GM15510 (cell line): Measurements from ENCODE around the gene GPR183.

Experiments
- POLR2A ChIP-seq: IDR thresholded peaks from 3 replicates; pipeline ENCODE4 v1.6.1; 2011; ENCODE audit warnings: borderline replicate concordance; ENCODE audit not compliant: insufficient read length; ENCODE audit errors: extremely low read depth

GPR183 gene

GRCh38 chr13:99327126-99327525 lies 19.9 kb upstream of the GPR183 start:
- no peak for TF ChIP-seq POLR2A

GRCh38 chr13:99326012-99326411 lies 18.8 kb upstream of the GPR183 start:
- no peak for TF ChIP-seq POLR2A

DNA sequence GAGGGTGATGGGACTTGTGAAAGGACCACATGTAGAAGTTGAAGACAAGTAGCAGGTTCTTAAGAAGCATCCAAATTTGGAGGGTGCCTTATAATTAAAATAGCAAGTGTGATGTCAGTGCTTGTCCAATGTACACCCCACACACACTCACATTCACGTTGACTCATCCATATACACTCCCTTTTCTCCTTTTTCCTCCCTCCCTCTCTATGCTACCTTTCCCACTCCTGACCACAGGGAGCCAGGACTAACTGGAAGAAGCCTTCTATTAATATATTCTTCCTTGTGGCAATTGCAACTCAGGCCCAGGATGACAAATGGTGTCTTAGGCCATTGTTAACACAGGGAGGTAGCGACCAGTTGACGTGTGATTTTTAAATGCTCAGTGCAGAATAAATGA lies 16.3 kb upstream of the GPR183 start:
- no peak for TF ChIP-seq POLR2A

DNA sequence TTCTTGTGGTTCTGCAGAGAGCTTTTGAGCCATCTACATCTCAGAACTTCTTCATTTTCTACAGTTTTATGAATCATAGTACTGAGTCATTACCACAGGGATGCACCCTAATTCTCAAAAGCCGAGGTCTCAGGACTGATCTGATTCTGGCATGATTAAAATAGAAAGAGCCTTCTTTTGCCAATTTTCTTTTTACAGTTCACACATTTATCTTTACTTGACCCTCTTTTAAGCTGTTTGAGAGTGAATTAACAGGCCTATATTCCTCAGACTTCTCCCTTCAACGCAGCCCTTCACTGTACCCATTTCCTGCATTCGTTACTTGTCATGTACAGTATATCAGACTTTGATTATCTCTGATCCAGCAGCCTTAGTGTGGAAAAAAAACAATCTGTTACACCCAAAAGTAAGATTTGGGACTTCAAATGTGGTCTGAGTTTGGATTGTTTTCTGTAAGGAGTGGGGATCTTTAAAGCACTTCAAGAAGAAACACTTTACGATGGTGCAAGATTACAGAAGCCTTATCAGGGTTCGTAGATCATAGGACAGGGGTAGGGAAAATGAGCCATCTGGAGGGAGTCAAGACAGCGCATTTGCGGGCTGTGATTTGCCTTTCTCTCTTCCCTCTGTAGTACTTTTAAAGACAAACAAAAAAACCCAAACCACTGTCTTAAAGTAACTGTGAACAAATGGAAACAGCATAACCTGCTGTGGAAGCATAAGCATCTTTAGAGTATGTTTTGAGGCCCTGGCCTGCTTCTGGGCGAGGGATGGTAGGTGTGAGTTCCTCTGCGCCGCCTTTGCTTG lies 15.3 kb upstream of the GPR183 start:
- TF ChIP-seq POLR2A, result no peak

GRCh38 chr13:99321709-99322108 lies 14.5 kb upstream of the GPR183 start:
- no peak for TF ChIP-seq POLR2A

- TF ChIP-seq POLR2A, result no peak
These were observed 13.7 kb upstream of the GPR183 start for GRCh38 chr13:99320693-99321481.

- no peak for TF ChIP-seq POLR2A
These were observed 9.6 kb upstream of the GPR183 start for GRCh38 chr13:99316657-99317256.

DNA sequence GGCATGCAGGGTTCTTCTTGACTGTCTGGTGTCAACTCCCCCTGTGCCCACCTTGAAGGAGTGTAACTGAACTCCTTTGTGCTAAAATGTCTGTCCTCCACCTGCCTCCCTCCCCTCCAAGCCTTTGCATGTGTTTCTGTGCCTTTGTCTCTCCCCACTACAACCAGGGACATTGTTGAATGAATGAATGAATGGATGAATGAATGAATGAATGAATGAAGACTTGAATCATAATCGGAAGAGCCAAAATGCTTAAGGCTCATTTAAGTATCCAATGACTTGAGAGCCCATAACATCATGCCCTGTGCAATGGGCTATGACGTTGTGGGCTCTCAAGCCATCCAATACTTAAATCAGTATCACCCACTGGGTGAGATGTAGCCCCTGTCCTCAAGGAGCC lies 9.0 kb upstream of the GPR183 start:
- no peak for TF ChIP-seq POLR2A

DNA sequence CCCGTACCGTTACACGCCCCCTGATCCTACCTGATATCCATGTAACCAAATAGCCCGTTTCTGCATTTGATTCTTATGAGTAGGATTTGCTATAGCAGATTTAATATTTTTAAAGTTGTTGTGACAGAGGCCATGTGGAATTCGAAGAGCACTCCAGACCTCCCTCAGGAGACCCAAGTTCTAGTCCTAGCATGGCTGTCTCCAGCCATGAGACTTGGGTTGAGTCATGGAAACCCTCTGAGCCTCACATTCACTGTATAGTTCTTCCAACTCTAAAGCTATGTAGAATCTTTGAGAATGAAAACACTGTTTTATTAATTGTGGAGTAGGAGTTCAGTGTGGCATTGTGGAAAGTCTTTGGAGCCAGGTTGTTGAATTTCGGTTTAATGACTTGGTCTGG lies 8.0 kb upstream of the GPR183 start:
- no peak for TF ChIP-seq POLR2A

DNA sequence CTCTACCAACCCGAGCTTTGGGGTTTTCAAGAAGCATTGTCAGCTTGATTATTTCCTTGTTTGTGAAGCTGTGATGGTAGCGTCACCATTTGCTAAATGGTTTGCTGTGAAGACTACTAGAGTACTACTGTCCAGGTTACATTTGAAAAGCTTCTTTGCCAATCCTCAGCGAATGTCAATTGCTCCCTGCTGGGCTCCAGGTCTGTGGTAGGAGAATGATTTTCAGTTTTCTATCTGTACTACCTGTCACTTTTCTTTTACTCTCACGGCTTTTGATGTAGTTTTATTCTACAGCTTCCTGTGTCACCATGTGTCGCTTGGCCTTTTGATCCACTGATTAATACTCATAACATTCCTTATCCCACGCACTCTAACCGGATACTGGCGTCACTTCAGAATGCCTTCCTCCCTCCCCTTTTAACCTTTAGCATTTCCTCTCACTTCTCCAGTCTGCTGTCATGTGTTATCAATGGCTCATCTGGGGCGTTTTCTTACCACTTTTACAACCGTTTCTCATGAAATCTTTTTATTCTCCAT lies 7.5 kb upstream of the GPR183 start:
- no peak for TF ChIP-seq POLR2A

GRCh38 chr13:99313941-99314340 lies 6.7 kb upstream of the GPR183 start:
- no peak for TF ChIP-seq POLR2A

DNA sequence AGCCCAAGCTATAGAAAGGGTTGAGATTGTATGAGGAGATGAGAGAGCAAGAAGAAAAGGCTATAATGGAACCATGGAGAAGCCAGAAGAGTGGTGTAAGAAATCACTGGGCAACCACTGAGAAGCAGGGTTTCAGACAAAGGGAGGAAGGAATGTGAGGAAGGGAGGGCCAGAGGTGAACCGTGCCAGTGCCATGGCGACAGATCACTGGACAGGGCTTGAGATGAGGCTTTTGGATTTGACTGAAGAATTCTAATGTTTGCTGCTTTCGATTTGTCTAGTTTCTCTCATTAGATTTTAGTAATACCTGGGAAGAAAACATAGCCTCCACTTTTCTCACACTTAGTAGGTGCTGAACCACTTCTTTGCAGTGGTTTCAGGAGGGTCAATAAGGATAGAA lies 6.3 kb upstream of the GPR183 start:
- TF ChIP-seq POLR2A, result no peak

GRCh38 chr13:99312493-99312883 lies 5.3 kb upstream of the GPR183 start:
- TF ChIP-seq POLR2A, result no peak

DNA sequence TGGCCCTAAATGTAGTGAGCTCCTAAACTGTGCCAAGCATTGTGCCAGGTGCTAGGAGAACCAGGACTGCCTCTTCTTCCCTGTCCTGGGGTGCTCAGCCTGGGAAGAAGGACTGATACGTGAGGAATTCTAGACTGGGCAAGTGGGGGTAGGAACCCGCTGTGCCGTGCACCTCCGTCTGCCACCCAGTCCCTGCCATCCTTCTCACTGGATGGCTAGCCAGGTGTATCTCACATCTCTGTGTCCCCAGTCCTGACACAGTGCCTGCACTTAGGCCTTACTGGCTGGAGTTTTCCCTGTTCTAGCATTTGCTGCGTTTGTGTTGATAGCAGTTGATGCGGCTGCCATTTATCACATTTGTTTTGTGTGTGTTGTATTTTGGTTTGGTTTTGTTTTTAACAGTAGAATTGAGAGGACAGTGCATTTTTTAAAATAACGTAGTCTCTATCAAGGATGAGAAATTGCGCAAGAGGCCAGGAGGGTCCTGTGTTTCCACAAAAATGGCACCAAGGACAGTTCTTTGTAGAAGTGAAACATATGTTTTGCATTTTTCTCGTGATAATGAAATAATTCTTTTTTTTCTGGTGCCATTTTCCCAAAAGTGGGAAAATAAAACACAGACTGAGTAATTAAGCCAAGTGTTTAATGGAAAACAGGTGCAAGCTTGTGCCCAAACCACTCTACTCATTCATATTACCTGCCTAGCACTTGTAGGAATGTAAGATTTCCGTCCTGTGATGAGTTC lies 4.7 kb upstream of the GPR183 start:
- TF ChIP-seq POLR2A, result no peak

DNA sequence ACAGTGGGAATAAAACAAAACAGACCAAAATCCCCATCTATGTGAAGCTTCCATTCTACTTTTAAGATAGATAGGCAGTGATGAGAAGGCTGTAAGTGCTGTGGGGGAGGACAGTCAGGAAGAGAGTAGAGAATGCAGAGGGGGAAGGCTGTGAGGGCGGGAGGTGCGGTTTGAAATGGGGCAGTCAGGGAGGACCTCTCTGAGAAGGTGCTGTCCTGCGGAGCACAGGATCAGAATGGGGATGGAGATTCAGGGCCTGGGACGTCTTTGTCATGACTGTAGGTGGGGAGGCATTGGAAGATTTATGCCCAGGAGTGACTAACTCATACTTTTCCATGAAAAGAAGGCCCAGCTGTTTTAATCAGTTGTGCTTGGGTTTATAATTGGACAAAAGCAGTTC lies 3.9 kb upstream of the GPR183 start:
- TF ChIP-seq POLR2A, result no peak
